Uterus (tissue), 2 donors: ENCODE data around the gene MINDY4.

ENCODE experiments used
- CTCF ChIP-seq, 4 experiments: fragments of 200-600 bp in 2 of 4; fragments of 450-650 bp in 2 of 4; sonication (generic) in 2 of 4; IDR thresholded peaks; one replicate each; pipeline ENCODE4 v1.5.1; 2016 to 2019; ENCODE audit warnings: antibody characterized with exemption in 4 of 4, mild to moderate bottlenecking in 2 of 4, moderate library complexity in 1 of 4
- POLR2A ChIP-seq, 2 donors: fragments of 450-650 bp; IDR thresholded peaks; one replicate each; pipeline ENCODE4 v1.6.1; 2016; ENCODE audit warnings: antibody characterized with exemption in 2 of 2, mild to moderate bottlenecking in 1 of 2, moderate library complexity in 1 of 2

GRCh38 chr7:30764030-30764975 lies 6.9 kb upstream of the MINDY4 start:
- TF ChIP-seq POLR2A (IDR thresholded peaks at IDR 0.05) (no peak), CTCF (IDR thresholded peaks at IDR 0.05) (no peak)
